ENCODE data around the gene ADAM10. TPM values are rescaled to one million over a fixed set of nuclear protein-coding genes. Genes with fewer than 3 reads are reported as not detected.

Gene ADAM10
- polyA plus RNA-seq, 4 donors = 5.1 to 147 (median 18.5) TPM

GRCh38 chr15:58738046-58738707, 11.3 kb downstream of the ADAM10 start:
- Histone ChIP-seq H3K36me3 (ENCODE audit: control insufficient read depth in 3 of 3, insufficient read depth in 2 of 3, low read depth in 1 of 3, low read length in 3 of 3) (no peaks in the 10 kb centered on the region), H3K27me3 (ENCODE audit: control insufficient read depth in 3 of 3, insufficient read depth in 3 of 3, low read length in 3 of 3) (no peaks in the 10 kb centered on the region), H3K27ac (ENCODE audit: low read depth in 1 of 3, low read length in 2 of 3) (no peak overlapping the region), H3K4me1 (ENCODE audit: control insufficient read depth in 3 of 3, insufficient read depth in 2 of 3, low read depth in 1 of 3, low read length in 2 of 3) (peaks cover 2 to 5% (median 3%) of the 10 kb centered on the region in 3 donors), H3K4me3 (ENCODE audit: low read depth in 1 of 3, low read length in 3 of 3) (no peak overlapping the region), H3K9me3 (ENCODE audit: control insufficient read depth in 2 of 2, insufficient read depth in 1 of 2, low read depth in 1 of 2, low read length in 1 of 2) (no peaks in the 10 kb centered on the region)
- WGBS, 3 donors = 59 to 75% (median 71%) methylated on average over 1 of the region's 1 CpG
- FAIRE-seq (no peak), DNase-seq (no peak)

DNA sequence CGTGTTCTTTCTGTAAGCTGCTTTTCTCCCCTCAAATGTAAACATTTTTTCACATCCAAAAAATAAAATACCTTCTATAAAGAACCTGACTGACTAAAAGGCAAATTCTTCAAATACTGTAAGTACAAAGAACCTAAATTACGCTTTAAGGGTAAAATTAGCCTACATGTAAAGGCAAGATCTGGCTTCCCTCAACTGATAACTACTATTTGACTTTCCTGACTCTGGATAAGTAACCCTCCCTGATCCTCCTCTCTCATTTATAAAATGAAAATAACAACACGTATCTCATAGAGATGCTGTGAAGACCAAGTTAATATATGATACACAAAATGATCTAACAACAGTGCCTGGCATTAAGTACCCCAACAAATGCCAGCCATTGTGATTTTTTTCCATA, 12.2 kb downstream of the ADAM10 start:
- WGBS, 3 donors = 89 to 94% (median 94%) methylated on average over 3 of the region's 3 CpGs
- no peaks in the 10 kb centered on the region for H3K27me3 ChIP-seq (ENCODE audit: control insufficient read depth in 3 of 3, insufficient read depth in 3 of 3, low read length in 3 of 3)
- no peak for FAIRE-seq
- H3K4me3 ChIP-seq (ENCODE audit: low read depth in 1 of 3, low read length in 3 of 3) = no peak overlapping the region
- H3K4me1 ChIP-seq (ENCODE audit: control insufficient read depth in 3 of 3, insufficient read depth in 2 of 3, low read depth in 1 of 3, low read length in 2 of 3) = peaks cover 0 to 5% (median 3%) of the 10 kb centered on the region in 3 donors
- no peaks in the 10 kb centered on the region for H3K36me3 ChIP-seq (ENCODE audit: control insufficient read depth in 3 of 3, insufficient read depth in 2 of 3, low read depth in 1 of 3, low read length in 3 of 3)
- DNase-seq = no peak
- no peak overlapping the region for H3K27ac ChIP-seq (ENCODE audit: low read depth in 1 of 3, low read length in 2 of 3)
- no peaks in the 10 kb centered on the region for H3K9me3 ChIP-seq (ENCODE audit: control insufficient read depth in 2 of 2, insufficient read depth in 1 of 2, low read depth in 1 of 2, low read length in 1 of 2)

DNA sequence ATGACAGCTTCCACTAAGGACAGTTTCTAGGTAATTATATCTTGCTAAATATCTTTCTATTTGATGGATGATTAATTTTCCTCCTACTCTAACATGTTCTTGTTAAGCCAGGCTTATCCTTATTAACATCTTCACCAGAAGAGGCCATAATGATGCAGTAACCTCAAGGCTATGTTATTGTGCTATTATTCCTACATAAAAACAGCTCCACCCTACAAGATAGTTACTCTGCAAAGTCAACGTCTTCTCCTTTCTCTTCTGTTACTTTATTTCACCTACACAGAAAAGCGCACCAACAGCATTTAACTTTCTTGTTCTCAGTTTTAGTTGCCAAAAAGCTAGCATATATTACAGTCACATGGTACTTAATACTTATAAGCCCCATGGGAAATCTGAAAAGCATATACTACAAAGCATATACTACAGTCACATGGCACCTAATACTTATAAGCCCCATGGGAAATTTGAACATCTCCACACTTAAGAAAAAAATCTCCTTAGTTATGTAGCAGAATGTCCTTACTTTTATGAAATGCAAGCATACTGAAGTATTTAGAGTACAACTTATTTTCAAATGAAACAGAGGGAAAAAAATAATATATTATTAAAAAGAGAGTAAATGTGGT, 13.4 kb downstream of the ADAM10 start:
- H3K4me3 ChIP-seq (ENCODE audit: low read depth in 1 of 3, low read length in 3 of 3) = no peak overlapping the region
- 69 to 78% (median 73%) methylated on average over 2 of the region's 2 CpGs for WGBS, 3 donors
- no peaks in the 10 kb centered on the region for H3K9me3 ChIP-seq (ENCODE audit: control insufficient read depth in 2 of 2, insufficient read depth in 1 of 2, low read depth in 1 of 2, low read length in 1 of 2)
- H3K27ac ChIP-seq (ENCODE audit: low read depth in 1 of 3, low read length in 2 of 3) = no peak overlapping the region
- no peaks in the 10 kb centered on the region for H3K36me3 ChIP-seq (ENCODE audit: control insufficient read depth in 3 of 3, insufficient read depth in 2 of 3, low read depth in 1 of 3, low read length in 3 of 3)
- no peaks in the 10 kb centered on the region for H3K27me3 ChIP-seq (ENCODE audit: control insufficient read depth in 3 of 3, insufficient read depth in 3 of 3, low read length in 3 of 3)
- DNase-seq = no peak
- H3K4me1 ChIP-seq (ENCODE audit: control insufficient read depth in 3 of 3, insufficient read depth in 2 of 3, low read depth in 1 of 3, low read length in 2 of 3) = peaks cover 3 to 5% (median 5%) of the 10 kb centered on the region in 3 donors
- FAIRE-seq = no peak

DNA sequence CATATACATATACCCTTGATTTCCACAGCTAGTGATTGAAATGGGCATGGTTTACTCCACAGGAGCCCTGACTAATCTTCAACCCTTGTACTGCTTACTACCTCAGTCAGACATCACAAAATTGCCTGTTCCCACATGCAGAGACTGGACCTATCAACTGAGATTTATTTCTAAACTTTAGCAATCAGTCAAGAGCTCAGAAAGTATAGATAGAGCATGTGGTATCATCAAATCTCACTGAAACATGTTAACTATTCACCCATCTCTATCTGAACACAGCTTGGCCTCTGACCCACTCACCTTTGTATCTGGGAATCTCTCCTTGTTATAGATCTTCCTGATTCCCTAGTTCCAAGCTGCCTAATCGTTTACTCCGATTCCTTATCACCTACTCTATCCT, 14.6 kb downstream of the ADAM10 start:
- FAIRE-seq (no peak), DNase-seq (peak in 1 of 2 donors; percentile 37)
- peaks cover 3 to 5% (median 5%) of the 10 kb centered on the region in 3 donors for H3K4me1 ChIP-seq (ENCODE audit: control insufficient read depth in 3 of 3, insufficient read depth in 2 of 3, low read depth in 1 of 3, low read length in 2 of 3)
- no peaks in the 10 kb centered on the region for H3K9me3 ChIP-seq (ENCODE audit: control insufficient read depth in 2 of 2, insufficient read depth in 1 of 2, low read depth in 1 of 2, low read length in 1 of 2)
- H3K4me3 ChIP-seq (ENCODE audit: low read depth in 1 of 3, low read length in 3 of 3) = no peak overlapping the region
- H3K36me3 ChIP-seq (ENCODE audit: control insufficient read depth in 3 of 3, insufficient read depth in 2 of 3, low read depth in 1 of 3, low read length in 3 of 3) = no peaks in the 10 kb centered on the region
- no peak overlapping the region for H3K27ac ChIP-seq (ENCODE audit: low read depth in 1 of 3, low read length in 2 of 3)
- H3K27me3 ChIP-seq (ENCODE audit: control insufficient read depth in 3 of 3, insufficient read depth in 3 of 3, low read length in 3 of 3) = no peaks in the 10 kb centered on the region
- WGBS, 3 donors = 11 to 47% (median 26%) methylated on average over 2 of the region's 2 CpGs

DNA sequence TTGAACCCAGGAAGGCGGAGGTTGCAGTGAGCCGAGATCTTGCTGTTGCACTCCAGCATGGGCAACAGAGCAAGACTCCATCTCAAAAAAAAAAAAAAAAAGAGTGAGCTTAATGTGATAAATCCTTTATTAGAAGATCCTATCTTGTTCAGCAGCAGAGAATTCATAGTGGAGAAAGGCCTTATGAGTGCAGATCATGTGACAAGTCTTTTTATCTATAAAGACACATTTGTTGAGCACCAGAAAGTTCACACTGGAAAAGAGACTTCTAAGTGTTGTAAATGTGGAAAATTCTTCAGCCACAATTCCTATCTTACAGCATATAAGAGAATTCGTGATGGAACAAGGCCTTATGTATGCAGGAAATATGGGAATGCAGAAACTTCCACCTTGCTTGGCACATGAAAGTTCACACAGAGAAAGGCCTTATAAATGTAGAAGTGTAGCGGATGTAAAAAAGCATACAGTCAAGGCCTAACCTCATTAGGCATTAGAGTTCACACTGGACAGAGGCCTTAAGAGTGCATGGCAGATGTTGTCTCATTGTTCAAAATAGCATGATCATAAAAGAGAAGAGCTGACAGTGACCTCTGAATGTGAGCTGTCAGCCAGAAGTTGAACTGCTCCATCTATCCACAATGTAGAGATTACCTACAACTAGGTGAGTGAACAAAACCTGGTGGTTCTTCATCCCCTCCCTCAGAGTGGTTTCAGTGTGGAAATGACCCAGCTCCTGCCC, 16.7 kb downstream of the ADAM10 start:
- Histone ChIP-seq H3K27me3 (ENCODE audit: control insufficient read depth in 3 of 3, insufficient read depth in 3 of 3, low read length in 3 of 3) (no peaks in the 10 kb centered on the region), H3K4me3 (ENCODE audit: low read depth in 1 of 3, low read length in 3 of 3) (no peak overlapping the region), H3K27ac (ENCODE audit: low read depth in 1 of 3, low read length in 2 of 3) (no peak overlapping the region), H3K36me3 (ENCODE audit: control insufficient read depth in 3 of 3, insufficient read depth in 2 of 3, low read depth in 1 of 3, low read length in 3 of 3) (peaks cover 0 to 2% (median 0%) of the 10 kb centered on the region in 3 donors), H3K9me3 (ENCODE audit: control insufficient read depth in 2 of 2, insufficient read depth in 1 of 2, low read depth in 1 of 2, low read length in 1 of 2) (no peaks in the 10 kb centered on the region), H3K4me1 (ENCODE audit: control insufficient read depth in 3 of 3, insufficient read depth in 2 of 3, low read depth in 1 of 3, low read length in 2 of 3) (peaks cover 2 to 5% (median 3%) of the 10 kb centered on the region in 3 donors)
- no peak for DNase-seq
- no peak for FAIRE-seq
- WGBS, 3 donors = 95 to 97% (median 96%) methylated on average over 4 of the region's 4 CpGs

DNA sequence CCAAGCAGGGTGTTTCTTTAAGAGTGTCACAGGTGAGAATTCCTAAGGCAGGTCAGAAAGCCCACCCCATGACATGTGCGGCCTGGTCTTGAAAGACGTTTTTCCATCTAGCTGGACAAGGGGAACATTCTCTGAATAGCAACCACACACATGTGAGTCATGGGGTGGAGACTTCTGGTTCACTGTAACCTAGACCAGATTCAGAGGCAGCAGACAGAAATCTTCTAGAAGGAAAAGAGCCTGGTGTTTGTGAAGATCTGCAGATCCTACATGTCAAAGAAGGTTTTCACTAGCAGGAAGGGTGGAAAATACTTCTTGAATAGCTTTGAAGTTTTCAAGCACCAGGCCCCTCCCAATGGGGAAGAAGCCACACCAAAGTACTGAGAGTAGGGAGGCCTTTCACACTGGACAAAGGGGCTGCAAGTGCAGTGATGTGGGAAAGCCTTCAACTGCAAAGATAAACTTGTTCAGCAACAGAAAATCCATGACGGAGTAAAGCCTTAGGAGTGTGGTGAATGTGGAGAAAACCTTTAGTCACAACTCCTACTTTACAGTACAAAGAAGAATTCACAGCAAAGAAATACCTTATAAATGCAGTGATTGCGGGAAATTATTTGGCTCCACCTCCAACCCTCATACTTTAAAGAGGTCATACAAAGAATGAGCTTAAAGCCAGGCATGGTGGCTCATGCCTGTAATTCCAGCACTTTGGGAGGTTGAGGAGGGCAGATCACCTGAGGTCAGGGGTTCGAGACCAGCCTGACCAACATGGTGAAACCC, 17.6 kb downstream of the ADAM10 start:
- H3K27ac ChIP-seq (ENCODE audit: low read depth in 1 of 3, low read length in 2 of 3) = no peak overlapping the region
- FAIRE-seq (no peak), DNase-seq (no peak)
- H3K4me3 ChIP-seq (ENCODE audit: low read depth in 1 of 3, low read length in 3 of 3) = no peak overlapping the region
- H3K36me3 ChIP-seq (ENCODE audit: control insufficient read depth in 3 of 3, insufficient read depth in 2 of 3, low read depth in 1 of 3, low read length in 3 of 3) = peaks cover 0 to 2% (median 0%) of the 10 kb centered on the region in 3 donors
- H3K9me3 ChIP-seq (ENCODE audit: control insufficient read depth in 2 of 2, insufficient read depth in 1 of 2, low read depth in 1 of 2, low read length in 1 of 2) = no peaks in the 10 kb centered on the region
- 81 to 91% (median 89%) methylated on average over 5 of the region's 5 CpGs for WGBS, 3 donors
- peaks cover 2 to 5% (median 3%) of the 10 kb centered on the region in 3 donors for H3K4me1 ChIP-seq (ENCODE audit: control insufficient read depth in 3 of 3, insufficient read depth in 2 of 3, low read depth in 1 of 3, low read length in 2 of 3)
- H3K27me3 ChIP-seq (ENCODE audit: control insufficient read depth in 3 of 3, insufficient read depth in 3 of 3, low read length in 3 of 3) = no peaks in the 10 kb centered on the region

DNA sequence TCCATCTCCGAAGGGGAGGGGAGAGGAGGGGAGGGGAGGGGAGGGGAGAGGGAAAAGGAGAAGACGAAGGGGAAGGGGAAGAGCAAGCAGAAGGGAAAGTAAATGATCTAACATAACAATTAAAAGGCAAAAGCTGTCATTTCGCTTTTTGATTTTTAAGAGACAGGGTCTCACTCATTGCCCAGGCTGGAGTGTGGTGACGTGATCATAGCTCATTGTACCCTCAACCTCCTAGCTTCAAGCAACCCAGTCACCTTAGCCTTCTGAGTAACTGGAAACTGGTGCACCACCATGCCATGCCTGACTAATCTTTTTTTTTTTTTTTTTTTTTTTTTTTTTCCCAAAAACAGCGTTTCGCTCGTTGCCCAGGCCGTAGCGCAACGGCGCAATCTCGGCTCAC, 22.6 kb downstream of the ADAM10 start:
- DNase-seq (no peak), FAIRE-seq (no peak)
- H3K4me1 ChIP-seq (ENCODE audit: control insufficient read depth in 3 of 3, insufficient read depth in 2 of 3, low read depth in 1 of 3, low read length in 2 of 3) = peaks cover 0 to 4% (median 0%) of the 10 kb centered on the region in 3 donors

DNA sequence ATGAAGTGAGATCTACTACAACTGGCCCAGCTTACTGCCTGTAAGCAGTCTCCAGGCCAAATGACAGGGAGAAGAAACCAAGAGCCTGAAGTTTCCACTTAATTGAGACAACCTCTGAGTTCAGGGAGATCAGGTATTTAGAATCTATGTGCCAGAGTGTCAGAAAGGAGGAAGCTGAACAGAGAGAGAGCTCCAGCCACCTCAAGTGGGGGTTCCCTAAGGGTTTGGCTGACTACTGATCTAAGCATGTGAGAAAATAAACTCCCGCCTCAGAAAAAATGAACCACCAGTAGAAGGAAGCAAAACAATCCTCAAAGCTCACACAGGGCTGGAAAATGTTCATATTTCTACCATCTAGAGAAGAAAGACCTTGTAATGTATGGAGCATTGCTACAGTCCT, 25.0 kb downstream of the ADAM10 start:
- 71 to 90% (median 75%) methylated on average over 1 of the region's 1 CpG for WGBS, 3 donors
- Histone ChIP-seq H3K9me3 (ENCODE audit: control insufficient read depth in 2 of 2, insufficient read depth in 1 of 2, low read depth in 1 of 2, low read length in 1 of 2) (no peaks in the 10 kb centered on the region), H3K4me3 (ENCODE audit: low read depth in 1 of 3, low read length in 3 of 3) (no peak overlapping the region), H3K27me3 (ENCODE audit: control insufficient read depth in 3 of 3, insufficient read depth in 3 of 3, low read length in 3 of 3) (no peaks in the 10 kb centered on the region), H3K27ac (ENCODE audit: low read depth in 1 of 3, low read length in 2 of 3) (no peak overlapping the region), H3K36me3 (ENCODE audit: control insufficient read depth in 3 of 3, insufficient read depth in 2 of 3, low read depth in 1 of 3, low read length in 3 of 3) (peaks cover 0 to under 1% (median 0%) of the 10 kb centered on the region in 3 donors), H3K4me1 (ENCODE audit: control insufficient read depth in 3 of 3, insufficient read depth in 2 of 3, low read depth in 1 of 3, low read length in 2 of 3) (peaks cover 0 to 2% (median 0%) of the 10 kb centered on the region in 3 donors)
- no peak for FAIRE-seq
- DNase-seq = no peak

More for the DNA sequence above, 22.6 kb downstream of the ADAM10 start:
- no peak overlapping the region for H3K4me3 ChIP-seq (ENCODE audit: low read depth in 1 of 3, low read length in 3 of 3)
- no peak overlapping the region for H3K27ac ChIP-seq (ENCODE audit: low read depth in 1 of 3, low read length in 2 of 3)
- no peaks in the 10 kb centered on the region for H3K9me3 ChIP-seq (ENCODE audit: control insufficient read depth in 2 of 2, insufficient read depth in 1 of 2, low read depth in 1 of 2, low read length in 1 of 2)
- H3K27me3 ChIP-seq (ENCODE audit: control insufficient read depth in 3 of 3, insufficient read depth in 3 of 3, low read length in 3 of 3) = no peaks in the 10 kb centered on the region
- peaks cover 0 to 2% (median 0%) of the 10 kb centered on the region in 3 donors for H3K36me3 ChIP-seq (ENCODE audit: control insufficient read depth in 3 of 3, insufficient read depth in 2 of 3, low read depth in 1 of 3, low read length in 3 of 3)
- 93 to 98% (median 94%) methylated on average over 12 of the region's 12 CpGs for WGBS, 3 donors
